Dermis lymphatic vessel endothelial cell (primary cell): ENCODE data around the gene TSPAN19. TPM values are rescaled to one million over a fixed set of nuclear protein-coding genes. Genes with fewer than 3 reads are reported as not detected.

ENCODE experiments used
- total RNA-seq: library from RNA; depleted of rRNA; stranded (reverse); fragments of >200 nt; gene quantifications from 2 replicates; pipeline ENCODE4 v1.2.1, GENCODE V29; 2014

TSPAN19 gene
- under 0.01 and 0.09 TPM in 2 replicates for total RNA-seq

DNA sequence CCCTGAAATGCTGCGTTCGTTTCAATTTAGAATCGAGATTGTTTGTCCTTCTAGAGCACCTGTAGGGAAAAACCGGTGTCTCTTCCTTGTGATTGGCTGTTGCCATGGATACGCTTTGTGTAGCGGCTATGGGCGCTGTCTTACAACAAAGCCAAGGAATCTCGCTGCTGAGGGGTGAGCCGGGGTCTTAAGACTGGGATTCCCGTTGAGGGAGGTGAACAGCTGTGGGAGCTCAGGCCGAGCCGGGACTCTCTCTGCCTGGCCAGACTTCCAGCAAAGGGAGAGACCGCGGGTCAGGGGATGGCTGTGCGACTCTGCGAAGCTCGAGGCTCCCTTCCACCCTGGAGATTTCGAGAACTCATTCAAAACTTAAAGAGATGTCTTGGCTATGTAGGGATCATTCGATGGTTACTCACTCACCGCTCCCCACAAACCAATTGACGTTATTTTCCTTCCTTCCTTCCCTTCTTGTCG lies at the start of gene TSPAN19, which contains the start of gene LRRIQ1:
Gene TSPAN19, minus strand, starts transcription at position 44 of the 474 bp plus-strand sequence. CDS start 6,331 bp downstream, outside the sequence.
Gene LRRIQ1, plus strand, starts transcription at position 118 of the 474 bp plus-strand sequence. CDS start 1,826 bp downstream, outside the sequence.

Other genes starting within 250 kb of the TSPAN19 start
- 1.0 and 1.1 TPM in 2 replicates for gene SLC6A15, start 123.5 kb downstream of the TSPAN19 start, total RNA-seq
- gene LRRIQ1, start 74 bp upstream of the TSPAN19 start, total RNA-seq = under 0.01 and 0.17 TPM in 2 replicates
- gene ALX1, start 243.9 kb upstream of the TSPAN19 start, total RNA-seq = 0.11 TPM in 1 of 2 replicates, not detected in the other